Ishikawa (cell line): Measurements from ENCODE around the gene LRRC28.

Experiments
- CEBPB ChIP-seq: IDR thresholded peaks from 2 replicates; pipeline ENCODE4 v1.6.1; 2012
- CREB1 ChIP-seq: IDR thresholded peaks from 2 replicates; pipeline ENCODE4 v1.6.1; 2012; ENCODE audit warnings: low read depth
- EGR1 ChIP-seq: IDR thresholded peaks from 2 replicates; pipeline ENCODE4 v1.6.1; 2012
- EP300 ChIP-seq: IDR thresholded peaks from 2 replicates; pipeline ENCODE4 v1.6.1; 2012; ENCODE audit warnings: borderline replicate concordance
- FOXM1 ChIP-seq: IDR thresholded peaks from 2 replicates; pipeline ENCODE4 v1.6.1; 2012; ENCODE audit warnings: low read depth, borderline replicate concordance
- NFIC ChIP-seq: IDR thresholded peaks from 2 replicates; pipeline ENCODE4 v1.6.1; 2012
- RAD21 ChIP-seq: IDR thresholded peaks from 2 replicates; pipeline ENCODE4 v1.6.1; 2012; ENCODE audit warnings: low read depth
- TAF1 ChIP-seq: IDR thresholded peaks from 2 replicates; pipeline ENCODE4 v1.6.1; 2012; ENCODE audit warnings: low read depth, mild to moderate bottlenecking
- TCF12 ChIP-seq: IDR thresholded peaks from 2 replicates; pipeline ENCODE4 v1.6.1; 2012; ENCODE audit warnings: low read depth
- TEAD4 ChIP-seq: IDR thresholded peaks from 2 replicates; pipeline ENCODE4 v1.6.1; 2012
- YY1 ChIP-seq: IDR thresholded peaks from 2 replicates; pipeline ENCODE4 v1.6.1; 2012; ENCODE audit warnings: low read depth
- ZBTB7A ChIP-seq: IDR thresholded peaks from 2 replicates; pipeline ENCODE4 v1.6.1; 2012; ENCODE audit warnings: low read depth
- TF ChIP-seq, protein P1 (sequence below): IDR thresholded peaks from 2 replicates; pipeline ENCODE4 v1.6.1; 2012
- TF ChIP-seq, protein P2 (sequence below): IDR thresholded peaks from 2 replicates; pipeline ENCODE4 v1.6.1; 2012
- TF ChIP-seq, protein P3 (sequence below): IDR thresholded peaks from 2 replicates; pipeline ENCODE4 v1.6.1; 2012; ENCODE audit warnings: low read depth, mild to moderate bottlenecking

Gene LRRC28

DNA sequence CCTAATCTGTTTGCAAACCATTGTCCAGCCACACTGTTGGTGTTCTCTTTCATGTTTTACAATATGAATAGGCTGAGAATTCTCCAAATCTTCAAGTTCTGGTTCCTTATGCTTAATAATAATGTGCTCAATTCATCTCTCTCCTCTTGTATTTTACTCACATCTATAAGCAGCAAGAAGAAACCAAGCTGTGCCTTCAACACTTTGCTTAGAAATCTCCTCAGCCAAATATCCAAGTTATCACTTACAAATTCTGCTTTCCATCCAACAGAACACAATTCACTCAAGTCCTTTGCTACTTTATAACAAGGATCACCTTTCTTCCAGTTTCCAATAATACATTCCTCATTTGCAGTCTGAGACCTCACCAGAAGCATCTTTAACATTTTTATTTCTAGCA, 117.5 kb downstream of the LRRC28 start:
- TF ChIP-seq FOXM1 (no peak), NFIC (no peak)

DNA sequence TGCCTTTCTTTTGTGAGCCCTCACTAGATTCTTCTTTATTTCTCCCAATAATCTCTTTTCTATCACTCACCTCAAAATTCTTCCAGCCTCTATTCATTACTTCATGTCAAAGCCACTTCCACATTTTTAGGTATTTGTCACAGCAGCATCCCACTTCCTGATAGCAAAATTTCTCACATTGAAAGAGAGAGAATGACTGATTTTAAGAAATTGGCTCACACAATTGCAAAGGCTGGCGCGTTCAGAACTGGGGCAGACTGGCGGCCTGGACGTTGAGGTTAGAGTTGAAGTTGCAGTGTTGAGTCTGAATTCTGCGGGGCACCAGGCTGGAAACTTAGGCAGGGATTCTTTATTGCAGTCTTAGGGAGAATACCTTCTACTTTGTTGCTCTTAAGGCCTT, 117.9 kb downstream of the LRRC28 start:
- no peak for TF ChIP-seq EP300
- no peak for TF ChIP-seq TCF12
- no peak for TF ChIP-seq CREB1
- TF ChIP-seq, protein P1, sequence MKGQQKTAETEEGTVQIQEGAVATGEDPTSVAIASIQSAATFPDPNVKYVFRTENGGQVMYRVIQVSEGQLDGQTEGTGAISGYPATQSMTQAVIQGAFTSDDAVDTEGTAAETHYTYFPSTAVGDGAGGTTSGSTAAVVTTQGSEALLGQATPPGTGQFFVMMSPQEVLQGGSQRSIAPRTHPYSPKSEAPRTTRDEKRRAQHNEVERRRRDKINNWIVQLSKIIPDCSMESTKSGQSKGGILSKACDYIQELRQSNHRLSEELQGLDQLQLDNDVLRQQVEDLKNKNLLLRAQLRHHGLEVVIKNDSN: no peak
- TF ChIP-seq EGR1: no peak
- TF ChIP-seq NFIC: no peak
- no peak for TF ChIP-seq YY1
- TF ChIP-seq CEBPB: no peak
- TF ChIP-seq, protein P2, sequence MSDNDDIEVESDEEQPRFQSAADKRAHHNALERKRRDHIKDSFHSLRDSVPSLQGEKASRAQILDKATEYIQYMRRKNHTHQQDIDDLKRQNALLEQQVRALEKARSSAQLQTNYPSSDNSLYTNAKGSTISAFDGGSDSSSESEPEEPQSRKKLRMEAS: no peak
- no peak for TF ChIP-seq FOXM1

DNA sequence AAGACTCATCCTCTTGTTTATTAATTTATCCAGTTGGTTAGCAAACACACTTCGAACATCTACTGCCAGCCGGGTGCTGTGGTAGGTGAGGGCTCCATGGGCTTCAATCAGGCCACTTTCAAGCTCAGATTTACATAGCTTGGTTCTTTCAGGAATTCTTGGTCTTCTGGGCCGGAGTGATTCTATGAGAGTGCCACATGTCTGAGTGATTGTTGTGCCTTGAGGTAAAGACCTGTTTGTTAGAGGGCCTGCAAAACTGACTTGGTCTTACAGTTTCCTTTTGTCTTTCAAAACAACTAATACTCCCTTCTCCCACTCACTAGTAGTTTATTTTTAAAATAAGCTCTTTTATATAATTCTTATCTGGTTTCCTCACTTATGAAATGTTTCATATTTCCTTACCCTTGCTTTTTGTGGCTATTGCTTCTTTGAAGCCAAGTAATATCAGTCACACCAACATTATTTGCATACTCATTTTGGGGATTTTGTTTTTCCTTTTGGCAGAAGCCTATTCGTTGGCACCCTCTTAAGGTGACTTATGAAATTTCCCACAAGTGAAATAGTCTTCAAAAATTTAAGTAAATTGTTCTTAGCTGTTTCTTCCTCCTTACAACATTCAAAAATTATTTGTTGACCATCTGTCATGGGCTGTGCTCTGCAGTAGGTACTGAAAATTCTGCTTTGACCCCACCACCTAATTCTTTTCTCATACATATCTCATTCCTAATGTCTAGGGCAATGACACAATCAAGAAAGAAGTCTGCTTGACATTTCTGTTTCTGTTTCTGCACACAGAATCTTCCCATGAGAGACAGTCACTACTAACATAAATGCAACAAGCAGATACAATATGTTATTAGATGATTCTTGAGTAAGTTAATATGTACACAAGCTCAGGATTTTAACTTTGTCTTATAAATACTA, 120.2 kb downstream of the LRRC28 start:
- TF ChIP-seq, protein P1: no peak
- TF ChIP-seq RAD21: peak; percentile 57
- no peak for TF ChIP-seq FOXM1

DNA sequence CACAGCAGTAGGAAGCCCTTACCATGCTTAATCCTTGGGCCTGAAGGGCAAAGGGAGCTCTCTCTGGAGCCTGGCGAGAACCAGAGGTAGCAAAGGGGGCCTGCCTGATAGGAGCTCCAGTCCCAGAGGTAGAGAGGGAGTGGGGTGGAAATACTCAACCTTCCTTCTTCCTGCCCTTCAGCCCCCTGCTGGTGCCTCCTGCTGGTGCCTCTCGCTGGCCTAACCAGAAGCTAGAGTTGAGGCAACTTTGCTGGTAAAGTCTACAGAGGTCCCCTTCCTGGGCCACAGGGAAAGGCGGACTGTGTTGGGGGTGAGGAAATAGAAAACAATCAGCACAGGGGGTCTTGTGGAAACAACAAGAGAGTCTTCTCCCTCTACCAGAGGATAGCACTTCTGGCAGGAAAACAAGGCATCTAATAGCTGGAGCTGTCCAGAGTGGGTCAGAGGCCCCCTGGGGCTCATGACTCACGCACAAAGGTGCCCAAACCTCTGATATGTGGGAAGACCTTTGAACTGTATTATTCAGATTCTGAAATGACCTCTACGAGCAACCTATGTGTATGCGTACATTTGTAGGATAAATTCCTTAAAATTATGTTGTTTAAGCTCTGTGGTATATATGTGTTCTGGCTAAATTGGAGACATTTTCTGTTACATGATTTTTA, 133.9 kb downstream of the LRRC28 start:
- TF ChIP-seq, protein P1: no peak
- TF ChIP-seq ZBTB7A: no peak
- no peak for TF ChIP-seq TCF12
- TF ChIP-seq, protein P3, sequence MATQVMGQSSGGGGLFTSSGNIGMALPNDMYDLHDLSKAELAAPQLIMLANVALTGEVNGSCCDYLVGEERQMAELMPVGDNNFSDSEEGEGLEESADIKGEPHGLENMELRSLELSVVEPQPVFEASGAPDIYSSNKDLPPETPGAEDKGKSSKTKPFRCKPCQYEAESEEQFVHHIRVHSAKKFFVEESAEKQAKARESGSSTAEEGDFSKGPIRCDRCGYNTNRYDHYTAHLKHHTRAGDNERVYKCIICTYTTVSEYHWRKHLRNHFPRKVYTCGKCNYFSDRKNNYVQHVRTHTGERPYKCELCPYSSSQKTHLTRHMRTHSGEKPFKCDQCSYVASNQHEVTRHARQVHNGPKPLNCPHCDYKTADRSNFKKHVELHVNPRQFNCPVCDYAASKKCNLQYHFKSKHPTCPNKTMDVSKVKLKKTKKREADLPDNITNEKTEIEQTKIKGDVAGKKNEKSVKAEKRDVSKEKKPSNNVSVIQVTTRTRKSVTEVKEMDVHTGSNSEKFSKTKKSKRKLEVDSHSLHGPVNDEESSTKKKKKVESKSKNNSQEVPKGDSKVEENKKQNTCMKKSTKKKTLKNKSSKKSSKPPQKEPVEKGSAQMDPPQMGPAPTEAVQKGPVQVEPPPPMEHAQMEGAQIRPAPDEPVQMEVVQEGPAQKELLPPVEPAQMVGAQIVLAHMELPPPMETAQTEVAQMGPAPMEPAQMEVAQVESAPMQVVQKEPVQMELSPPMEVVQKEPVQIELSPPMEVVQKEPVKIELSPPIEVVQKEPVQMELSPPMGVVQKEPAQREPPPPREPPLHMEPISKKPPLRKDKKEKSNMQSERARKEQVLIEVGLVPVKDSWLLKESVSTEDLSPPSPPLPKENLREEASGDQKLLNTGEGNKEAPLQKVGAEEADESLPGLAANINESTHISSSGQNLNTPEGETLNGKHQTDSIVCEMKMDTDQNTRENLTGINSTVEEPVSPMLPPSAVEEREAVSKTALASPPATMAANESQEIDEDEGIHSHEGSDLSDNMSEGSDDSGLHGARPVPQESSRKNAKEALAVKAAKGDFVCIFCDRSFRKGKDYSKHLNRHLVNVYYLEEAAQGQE: peak; percentile 48; the same call in 1 of the 2 replicates

DNA sequence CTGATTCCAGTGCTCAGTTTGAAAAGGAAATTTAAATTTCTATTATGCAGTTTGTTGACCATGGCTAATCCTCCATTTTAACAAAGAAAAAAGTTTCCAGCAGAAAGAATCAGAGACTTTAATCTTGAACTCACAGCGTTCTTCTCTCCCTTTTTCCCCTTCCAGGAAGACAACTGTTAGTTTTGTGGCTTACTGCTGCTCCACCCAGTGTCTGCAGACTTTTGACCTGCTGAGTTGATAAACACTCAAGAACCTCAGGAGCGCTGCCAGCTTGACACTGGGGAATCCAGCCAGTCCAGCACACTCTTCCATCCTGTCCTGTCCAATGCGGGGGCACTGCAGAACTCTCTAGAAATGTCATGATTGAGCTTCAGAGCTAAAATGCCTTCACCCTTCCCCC, 134.6 kb downstream of the LRRC28 start:
- TF ChIP-seq, protein P1: no peak
- no peak for TF ChIP-seq RAD21
- no peak for TF ChIP-seq NFIC
- no peak for TF ChIP-seq CREB1
- TF ChIP-seq, protein P2: no peak
- TF ChIP-seq, protein P3: no peak
- TF ChIP-seq CEBPB: no peak
- no peak for TF ChIP-seq EP300
- TF ChIP-seq TAF1: no peak
- no peak for TF ChIP-seq EGR1
- TF ChIP-seq FOXM1: no peak
- TF ChIP-seq TEAD4: no peak
- TF ChIP-seq TCF12: no peak
